Cortex of kidney (tissue), 1 donor: ENCODE data around the gene GAS6.
"Not testable (repeated sequence)": the region's sequence is repeated elsewhere in the genome, so short reads cannot be mapped to it uniquely, and the experiment has no call there.

ENCODE experiments used
- DNase-seq: peaks from one replicate; lab custom pipeline; 2025; lab: John Stamatoyannopoulos, UW

Gene GAS6

DNA sequence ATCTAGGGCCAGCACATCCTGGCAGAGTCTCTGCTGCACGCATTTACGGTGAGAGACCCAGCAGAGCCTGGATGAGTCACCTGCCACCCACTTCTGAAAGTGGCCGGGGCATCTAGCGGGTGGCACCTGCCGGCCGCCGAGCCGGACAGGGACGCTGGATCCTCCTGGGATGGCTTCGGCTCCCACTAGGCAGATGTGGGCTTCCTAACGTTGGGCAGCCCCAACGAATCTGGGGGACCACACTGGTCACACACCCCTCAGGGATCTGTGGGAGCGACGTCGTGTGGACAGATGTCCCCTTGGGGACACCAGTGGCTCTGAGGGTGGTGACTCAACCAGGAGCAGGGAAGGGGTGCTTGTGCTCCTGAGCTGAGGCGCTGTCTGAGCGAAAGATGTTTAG lies 72.7 kb downstream of the GAS6 start:
- DNase-seq = no peak

- DNase-seq = not testable (repeated sequence)
Measured at GRCh38 chr13:113789931-113790330, 73.9 kb downstream of the GAS6 start.

- no peak for DNase-seq
Measured at GRCh38 chr13:113789167-113789566, 74.7 kb downstream of the GAS6 start.

DNA sequence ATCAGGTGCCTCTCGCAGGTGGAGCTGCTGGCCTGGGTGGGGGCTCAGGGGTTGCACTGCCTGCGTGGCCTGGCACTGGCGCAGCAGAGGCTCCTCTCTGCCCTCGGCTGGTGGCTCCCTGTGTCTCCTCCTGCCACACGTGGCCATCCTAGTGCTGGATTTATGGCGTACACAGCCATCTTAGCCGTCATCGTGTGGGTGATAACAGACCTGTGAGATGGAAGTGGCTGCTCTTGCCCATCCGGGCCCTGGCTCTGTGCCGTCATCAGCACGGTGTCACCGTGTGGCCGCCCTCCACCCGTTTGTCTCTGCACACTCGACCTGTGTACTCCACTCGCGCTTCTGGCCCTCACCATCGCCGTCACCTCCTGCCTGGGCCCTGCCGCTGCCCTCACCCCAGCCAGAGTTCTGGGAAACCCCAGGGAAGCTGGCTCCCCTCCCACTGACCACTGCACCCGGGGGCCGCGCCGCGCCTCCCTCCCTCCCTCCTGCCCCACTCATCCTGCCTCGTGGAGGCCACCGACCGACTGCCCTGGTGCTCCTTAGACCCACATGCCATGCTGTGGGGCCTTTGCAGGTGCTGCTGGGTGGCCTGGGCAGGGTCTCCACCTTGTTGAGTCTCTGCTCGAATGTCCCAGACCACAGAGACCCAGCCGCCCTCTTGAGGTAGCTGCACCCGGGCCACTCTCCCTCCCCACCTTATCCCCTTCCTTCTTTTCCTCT lies 75.3 kb downstream of the GAS6 start:
- no peak for DNase-seq

- no peak for DNase-seq
Measured at GRCh38 chr13:113787694-113788093, 76.2 kb downstream of the GAS6 start.

- no peak for DNase-seq
Measured at GRCh38 chr13:113786262-113786841, 77.5 kb downstream of the GAS6 start.

GRCh38 chr13:113785051-113786010 lies 78.5 kb downstream of the GAS6 start:
- DNase-seq = no peak

DNA sequence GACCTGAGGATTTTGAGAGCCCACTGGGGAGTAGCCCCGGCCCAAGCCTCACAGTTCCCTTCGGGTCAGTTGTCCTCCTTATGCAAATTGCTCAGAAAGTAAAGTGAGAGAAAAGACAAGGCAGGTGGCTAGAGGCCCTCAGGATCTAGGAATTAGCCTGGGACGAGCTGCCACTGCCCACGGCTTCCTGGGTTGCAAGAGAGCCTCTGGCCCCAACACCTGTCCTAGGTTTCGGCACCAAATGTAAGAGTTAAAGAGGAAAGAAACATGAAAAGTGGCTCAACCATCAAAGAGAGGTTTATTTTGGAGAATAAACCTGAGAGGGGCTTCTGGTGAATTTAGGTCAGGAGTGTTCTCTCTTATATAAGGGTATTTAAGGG lies 79.2 kb downstream of the GAS6 start:
- DNase-seq = no peak

GRCh38 chr13:113783966-113784644 lies 79.8 kb downstream of the GAS6 start:
- no peak for DNase-seq

- no peak for DNase-seq
Measured at GRCh38 chr13:113783200-113783881, 80.5 kb downstream of the GAS6 start.

- DNase-seq = no peak
Measured at GRCh38 chr13:113782472-113782871, 81.4 kb downstream of the GAS6 start.

DNA sequence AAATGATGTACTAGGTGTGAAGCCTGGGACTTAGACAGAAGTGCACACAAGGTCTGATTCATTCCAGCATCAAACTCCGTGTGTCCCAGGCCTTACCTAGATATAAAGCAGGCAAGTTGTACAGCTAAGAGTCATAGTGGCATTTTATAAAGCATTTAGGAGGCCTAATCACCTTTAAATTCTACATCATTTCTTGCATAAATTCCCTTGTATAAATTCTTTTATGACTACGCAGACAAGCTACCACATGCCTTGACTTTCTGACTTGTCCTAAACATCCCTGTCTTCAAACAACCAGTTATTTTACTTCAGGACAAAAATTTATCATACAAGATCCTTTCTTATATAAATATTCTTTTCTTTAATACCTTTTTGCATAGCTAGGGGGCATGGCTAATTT lies 82.3 kb downstream of the GAS6 start:
- DNase-seq = no peak

- no peak for DNase-seq
Measured at GRCh38 chr13:113777311-113778260, 86.3 kb downstream of the GAS6 start.

- DNase-seq = no peak
Measured at GRCh38 chr13:113776231-113777125, 87.4 kb downstream of the GAS6 start.

DNA sequence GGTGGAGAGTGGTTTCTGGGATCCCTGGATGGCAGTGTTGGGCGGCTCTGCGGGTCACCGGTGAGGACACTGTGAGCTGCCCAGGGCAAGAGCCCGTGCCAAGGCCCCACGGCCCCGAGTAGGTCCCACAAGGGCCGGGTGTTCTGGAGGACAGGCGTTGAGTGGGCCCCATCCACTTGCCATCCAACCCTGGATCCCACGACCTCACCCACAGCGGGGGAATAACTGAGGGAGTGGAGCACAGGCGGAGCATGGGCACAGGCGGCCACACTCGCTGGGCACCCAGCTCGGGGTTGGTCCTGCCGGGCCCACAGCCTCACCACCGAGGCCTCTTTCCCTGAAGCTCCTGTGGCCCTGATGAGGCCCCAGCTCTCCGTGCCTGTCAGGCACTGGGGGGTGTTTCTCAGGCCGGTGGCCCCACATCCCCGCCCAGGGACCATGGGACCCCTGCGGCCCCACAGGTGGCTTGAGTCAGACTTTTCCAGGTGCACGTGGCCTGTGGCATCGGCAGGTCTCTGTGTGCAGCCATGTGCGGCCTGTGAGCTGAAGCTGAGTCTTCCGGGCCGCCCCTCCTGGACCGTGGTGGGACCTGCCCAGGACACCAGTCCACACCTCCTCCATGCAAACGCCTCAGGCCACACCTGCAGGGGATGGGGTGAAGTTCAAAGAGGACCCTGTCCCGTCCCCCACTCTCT lies 88.3 kb downstream of the GAS6 start:
- no peak for DNase-seq

DNA sequence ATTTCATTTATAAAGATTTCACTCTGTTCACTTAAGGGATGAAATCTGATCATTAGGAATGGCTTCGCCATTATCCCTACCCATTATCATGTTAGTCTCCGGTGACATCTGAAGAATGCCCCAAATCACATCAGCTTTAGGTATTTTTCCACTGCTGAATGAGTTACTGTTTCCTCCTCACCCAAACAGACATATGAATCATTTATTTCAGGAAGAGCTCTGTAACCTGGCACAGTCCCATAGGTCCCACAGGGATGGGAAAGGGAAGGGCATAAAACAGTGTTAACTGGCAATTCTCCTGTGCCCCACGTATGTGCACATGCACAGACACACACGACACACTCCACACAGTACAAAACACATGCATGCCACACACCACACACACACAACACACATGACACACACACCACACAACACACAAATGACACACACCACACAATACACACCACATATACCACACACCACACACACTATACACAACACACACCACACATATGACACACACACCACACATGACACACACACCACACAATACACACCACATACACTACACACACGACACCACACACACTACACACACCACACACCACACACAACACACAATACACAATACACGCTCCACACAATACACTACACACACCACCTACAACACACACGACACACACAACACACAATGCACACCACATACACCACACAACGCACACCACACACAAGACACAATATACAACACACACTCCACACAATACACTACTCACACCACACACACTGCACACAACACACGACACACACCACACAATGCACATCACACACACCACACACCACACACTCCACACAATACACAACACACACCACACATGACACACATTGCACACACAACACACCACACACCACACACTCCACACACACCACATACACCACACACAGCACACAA lies 89.4 kb downstream of the GAS6 start:
- no peak for DNase-seq

DNA sequence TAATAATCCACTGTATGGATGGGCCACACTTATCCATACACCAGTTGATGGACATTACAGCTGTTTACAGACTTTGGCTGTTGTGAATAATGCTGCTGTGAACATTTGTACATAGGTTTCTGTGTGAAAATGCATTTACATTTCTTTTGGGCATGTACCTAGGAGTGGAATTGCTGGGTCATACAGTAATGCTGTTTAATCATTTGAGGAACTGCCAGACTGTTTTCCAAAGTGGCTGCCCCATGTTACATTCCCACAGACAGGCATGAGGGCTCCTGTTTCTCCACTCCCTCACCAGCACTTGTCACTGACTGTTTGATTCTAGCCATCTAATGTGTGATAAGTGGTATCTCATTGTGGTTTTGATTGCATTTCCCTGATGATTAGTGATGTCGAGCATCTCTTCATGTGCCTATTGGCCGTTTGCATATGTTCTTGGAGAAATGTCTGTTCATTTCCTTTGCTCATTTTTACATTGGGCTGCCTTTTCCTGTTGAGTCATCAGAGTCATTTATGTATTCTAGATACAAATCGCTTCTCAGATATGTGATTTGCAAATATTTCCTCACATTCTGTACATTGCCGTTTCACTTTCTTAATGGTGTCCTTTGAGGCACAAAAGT lies 92.1 kb downstream of the GAS6 start:
- DNase-seq = no peak
